ENCODE measurements around the gene APBA1. TPM values are rescaled to one million over a fixed set of nuclear protein-coding genes. Genes with fewer than 3 reads are reported as not detected.

APBA1 gene
- total RNA-seq, 1 experiment from 2014 or later: 1.8 TPM

GRCh38 chr9:69615880-69616279 lies 56.3 kb downstream of the APBA1 start:
- Histone ChIP-seq H3K79me1 (ENCODE audit: insufficient read depth, low read depth, low read length, poor library complexity, severe bottlenecking) (no peaks in the 10 kb centered on the region), H3K23ac (ENCODE audit: insufficient read length, low read depth, low read length) (no peak overlapping the region), H3K27ac (ENCODE audit: insufficient read length, low read depth, low read length) (no peak overlapping the region), H3K27me3 (ENCODE audit: insufficient read depth, low read length) (no peaks in the 10 kb centered on the region), H4K5ac (ENCODE audit: insufficient read length, low read depth, low read length) (no peak overlapping the region), H3K9ac (ENCODE audit: extremely low read depth, insufficient read length, low read length) (no peak overlapping the region), H3K4ac (ENCODE audit: low read depth, low read length) (no peak overlapping the region), H3K4me2 (ENCODE audit: insufficient read depth, insufficient read length, low read length) (no peak overlapping the region), H2BK15ac (ENCODE audit: low read depth, low read length) (no peak overlapping the region), H4K91ac (ENCODE audit: insufficient read length, low read depth, low read length) (no peak overlapping the region), H2BK12ac (ENCODE audit: insufficient read length, low read depth, low read length) (no peak overlapping the region), H2BK5ac (ENCODE audit: insufficient read length, low read length) (no peak overlapping the region), H3K14ac (ENCODE audit: insufficient read depth, low read length) (no peak overlapping the region), H2AFZ (ENCODE audit: low read length) (no peak overlapping the region), H3K79me2 (ENCODE audit: insufficient read depth, low read length) (no peaks in the 10 kb centered on the region), H3K18ac (ENCODE audit: insufficient read length, low read depth, low read length) (no peak overlapping the region), H4K20me1 (ENCODE audit: control insufficient read depth, insufficient read depth, insufficient read length) (no peaks in the 10 kb centered on the region), H3K56ac (ENCODE audit: insufficient read length, low read depth, low read length) (no peak overlapping the region), H3T11ph (ENCODE audit: low read length) (no peak overlapping the region), H2BK120ac (ENCODE audit: low read depth, low read length, poor library complexity, severe bottlenecking) (no peak overlapping the region), H3K4me1 (ENCODE audit: insufficient read depth, low read length) (no peaks in the 10 kb centered on the region; the same call in 1 of the 2 replicates), H2BK20ac (ENCODE audit: low read depth, low read length, poor library complexity, severe bottlenecking) (no peak overlapping the region), H3K9me3 (ENCODE audit: control insufficient read depth, low read depth, low read length) (no peaks in the 10 kb centered on the region), H2AK5ac (ENCODE audit: insufficient read length, low read length) (no peak overlapping the region), H4K8ac (replicated peaks; ENCODE audit: insufficient read length, low read depth, low read length) (no peak overlapping the region), H3K23me2 (ENCODE audit: insufficient read length, low read depth, low read length, poor library complexity, severe bottlenecking) (no peaks in the 10 kb centered on the region)
- no peak for TF ChIP-seq CTCF (conservative IDR thresholded peaks at IDR 0.05)
- DNase-seq: no peak
- no peaks in the 10 kb centered on the region for H3K36me3 Mint-ChIP-seq (ENCODE audit: insufficient read depth in 1 of 3, low read depth in 3 of 3)
- H3K4me3 Mint-ChIP-seq: no peak overlapping the region
- no peaks in the 10 kb centered on the region for H3K27me3 Mint-ChIP-seq (ENCODE audit: low read depth)
- WGBS (ENCODE audit: extremely low coverage, insufficient read length, low lambda C conversion rate): no CpG with 5 or more reads among the region's 3 CpGs
- no peaks in the 10 kb centered on the region for H3K9me3 Mint-ChIP-seq
- peaks cover 7 to 13% of the 10 kb centered on the region in 2 experiments for H3K4me1 Mint-ChIP-seq
- no peak overlapping the region for H3K27ac Mint-ChIP-seq

All from H9 (cell line).